DMS 273 (cell line): Measurements from ENCODE around the gene SPEM2.

Experiments used
- DNase-seq: peaks from one replicate; lab custom pipeline; 2025; ENCODE audit not compliant: unreplicated experiment; lab: John Stamatoyannopoulos, UW

The SPEM2 gene

GRCh38 chr17:7403977-7404736, 21.3 kb upstream of the SPEM2 start, which contains the start of gene TMEM256:
Gene TMEM256, minus strand, starts transcription at chr17:7404097. Its CDS starts 13 bp downstream, at chr17:7404084.
- DNase-seq, result peak; percentile 98

- DNase-seq, result peak; percentile 60
These were observed 20.6 kb upstream of the SPEM2 start for GRCh38 chr17:7404737-7405349.

- no peak for DNase-seq
These were observed 19.8 kb upstream of the SPEM2 start for GRCh38 chr17:7405350-7406234.

- no peak for DNase-seq
These were observed 19.1 kb upstream of the SPEM2 start for GRCh38 chr17:7406235-7406825.

- DNase-seq, result no peak
These were observed 18.3 kb upstream of the SPEM2 start for GRCh38 chr17:7407082-7407481.

- no peak for DNase-seq
These were observed 17.7 kb upstream of the SPEM2 start, which contains the start of gene NLGN2 for GRCh38 chr17:7407485-7408251. Gene NLGN2, plus strand, starts transcription at chr17:7407845. Its CDS starts 411 bp downstream, at chr17:7408256.

- DNase-seq, result no peak
These were observed 17.1 kb upstream of the SPEM2 start for GRCh38 chr17:7408252-7408727.

GRCh38 chr17:7408863-7409262, 16.6 kb upstream of the SPEM2 start:
- DNase-seq, result no peak

GRCh38 chr17:7409716-7410115, 15.7 kb upstream of the SPEM2 start:
- no peak for DNase-seq

GRCh38 chr17:7410634-7411426, 14.6 kb upstream of the SPEM2 start:
- DNase-seq, result no peak

- no peak for DNase-seq
These were observed 14.0 kb upstream of the SPEM2 start for GRCh38 chr17:7411427-7411750.

GRCh38 chr17:7413346-7413985, 11.9 kb upstream of the SPEM2 start:
- peak; percentile 19 for DNase-seq

GRCh38 chr17:7414837-7415236, 10.6 kb upstream of the SPEM2 start:
- DNase-seq, result no peak

GRCh38 chr17:7415784-7416183, 9.6 kb upstream of the SPEM2 start:
- no peak for DNase-seq

- no peak for DNase-seq
These were observed 9.1 kb upstream of the SPEM2 start for GRCh38 chr17:7416323-7416722.

GRCh38 chr17:7417056-7417655, 8.3 kb upstream of the SPEM2 start:
- no peak for DNase-seq

- DNase-seq, result no peak
These were observed 6.8 kb upstream of the SPEM2 start for GRCh38 chr17:7418472-7419152.
